Measurements from ENCODE around the gene MACROH2A2.

The MACROH2A2 gene

DNA sequence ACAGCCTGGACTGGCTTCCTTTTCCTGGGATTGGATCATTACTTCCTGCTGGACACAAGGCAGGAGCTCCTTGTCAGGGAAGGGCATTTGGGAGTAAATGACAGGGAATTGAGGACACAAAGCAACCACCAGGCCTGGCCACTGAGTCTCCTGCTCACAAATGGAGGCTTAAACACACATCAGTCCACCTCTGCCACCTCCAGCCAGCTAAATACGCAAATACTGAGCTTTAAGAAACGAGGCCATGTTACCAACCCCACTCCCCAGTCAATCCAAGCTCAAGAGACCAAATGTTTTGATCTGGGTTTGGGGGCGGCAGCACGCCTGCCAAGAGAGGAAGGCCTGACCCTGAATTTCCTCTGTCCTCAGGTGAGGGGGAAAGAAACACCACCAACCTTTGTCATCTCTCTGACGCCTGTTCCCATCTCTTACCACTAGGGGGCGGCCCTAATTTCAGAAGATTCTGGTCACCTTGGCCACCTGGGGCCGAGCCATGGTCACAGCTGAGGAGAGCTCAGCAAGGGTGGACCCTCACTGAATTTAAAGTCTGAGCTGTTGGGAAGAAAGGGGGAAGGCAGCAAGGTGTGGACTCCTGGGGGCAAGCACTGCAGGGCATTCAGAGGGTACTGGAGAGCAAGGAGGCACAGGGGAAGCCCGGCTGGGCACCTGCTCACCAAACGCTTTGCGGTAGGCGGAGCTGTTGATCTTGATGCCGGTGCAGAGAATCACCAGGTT lies 63.5 kb downstream of the MACROH2A2 start:
- no peaks in the 10 kb centered on the region for H3K9me3 ChIP-seq
- no peak overlapping the region for H3K27ac ChIP-seq
- TF ChIP-seq, protein P1, sequence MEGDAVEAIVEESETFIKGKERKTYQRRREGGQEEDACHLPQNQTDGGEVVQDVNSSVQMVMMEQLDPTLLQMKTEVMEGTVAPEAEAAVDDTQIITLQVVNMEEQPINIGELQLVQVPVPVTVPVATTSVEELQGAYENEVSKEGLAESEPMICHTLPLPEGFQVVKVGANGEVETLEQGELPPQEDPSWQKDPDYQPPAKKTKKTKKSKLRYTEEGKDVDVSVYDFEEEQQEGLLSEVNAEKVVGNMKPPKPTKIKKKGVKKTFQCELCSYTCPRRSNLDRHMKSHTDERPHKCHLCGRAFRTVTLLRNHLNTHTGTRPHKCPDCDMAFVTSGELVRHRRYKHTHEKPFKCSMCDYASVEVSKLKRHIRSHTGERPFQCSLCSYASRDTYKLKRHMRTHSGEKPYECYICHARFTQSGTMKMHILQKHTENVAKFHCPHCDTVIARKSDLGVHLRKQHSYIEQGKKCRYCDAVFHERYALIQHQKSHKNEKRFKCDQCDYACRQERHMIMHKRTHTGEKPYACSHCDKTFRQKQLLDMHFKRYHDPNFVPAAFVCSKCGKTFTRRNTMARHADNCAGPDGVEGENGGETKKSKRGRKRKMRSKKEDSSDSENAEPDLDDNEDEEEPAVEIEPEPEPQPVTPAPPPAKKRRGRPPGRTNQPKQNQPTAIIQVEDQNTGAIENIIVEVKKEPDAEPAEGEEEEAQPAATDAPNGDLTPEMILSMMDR (IDR thresholded peaks at IDR 0.05) = peak; percentile 81
- H3K36me3 ChIP-seq = no peaks in the 10 kb centered on the region
- no peaks in the 10 kb centered on the region for H3K4me1 ChIP-seq (ENCODE audit: control insufficient read depth in 1 of 2, insufficient read depth in 1 of 2, low read depth in 1 of 2, low read length in 1 of 2)
- H3K27me3 ChIP-seq = no peaks in the 10 kb centered on the region
- H3K4me3 ChIP-seq (ENCODE audit: low read depth in 1 of 2, low read length in 1 of 2) = no peak overlapping the region

GRCh38 chr10:70117646-70118045 lies 65.0 kb downstream of the MACROH2A2 start:
- Histone ChIP-seq H3K4me1 (ENCODE audit: control insufficient read depth in 1 of 2, insufficient read depth in 1 of 2, low read depth in 1 of 2, low read length in 1 of 2) (no peaks in the 10 kb centered on the region), H3K36me3 (no peaks in the 10 kb centered on the region), H3K27me3 (no peaks in the 10 kb centered on the region), H3K9me3 (no peaks in the 10 kb centered on the region), H3K27ac (no peak overlapping the region), H3K4me3 (ENCODE audit: low read depth in 1 of 2, low read length in 1 of 2) (no peak overlapping the region)
- TF ChIP-seq, protein P1 (IDR thresholded peaks at IDR 0.05) = no peak

- H3K9me3 ChIP-seq = no peaks in the 10 kb centered on the region
- no peaks in the 10 kb centered on the region for H3K36me3 ChIP-seq
- TF ChIP-seq, protein P1 (IDR thresholded peaks at IDR 0.05) = no peak
- no peak overlapping the region for H3K4me3 ChIP-seq (ENCODE audit: low read depth in 1 of 2, low read length in 1 of 2)
- no peaks in the 10 kb centered on the region for H3K4me1 ChIP-seq (ENCODE audit: control insufficient read depth in 1 of 2, insufficient read depth in 1 of 2, low read depth in 1 of 2, low read length in 1 of 2)
- no peak overlapping the region for H3K27ac ChIP-seq
- no peaks in the 10 kb centered on the region for H3K27me3 ChIP-seq
Measured at GRCh38 chr10:70118196-70118595, 65.5 kb downstream of the MACROH2A2 start.

DNA sequence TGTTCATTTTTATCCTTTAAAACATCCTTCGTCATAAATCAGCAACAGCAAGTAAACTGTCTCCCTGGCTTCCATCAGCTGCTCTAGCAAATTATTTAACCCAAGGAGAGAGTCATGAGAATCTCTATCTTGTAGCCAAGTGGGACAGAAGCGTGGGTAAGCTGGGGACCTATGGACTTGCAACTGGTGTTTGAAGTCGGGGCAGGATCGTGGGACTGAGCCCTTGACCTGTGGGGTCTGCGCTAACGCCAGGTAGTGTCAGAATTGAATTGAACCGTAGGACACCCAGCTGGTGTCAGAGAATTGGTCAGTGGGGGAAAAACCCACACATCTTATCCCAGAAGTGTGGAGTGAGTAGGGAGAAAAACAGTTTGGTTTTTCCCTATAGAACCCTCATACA lies 66.6 kb downstream of the MACROH2A2 start:
- TF ChIP-seq, protein P1 (IDR thresholded peaks at IDR 0.05) = no peak
- no peaks in the 10 kb centered on the region for H3K4me1 ChIP-seq (ENCODE audit: control insufficient read depth in 1 of 2, insufficient read depth in 1 of 2, low read depth in 1 of 2, low read length in 1 of 2)
- H3K4me3 ChIP-seq (ENCODE audit: low read depth in 1 of 2, low read length in 1 of 2) = no peak overlapping the region
- H3K27ac ChIP-seq = no peak overlapping the region
- H3K27me3 ChIP-seq = no peaks in the 10 kb centered on the region
- no peaks in the 10 kb centered on the region for H3K36me3 ChIP-seq
- H3K9me3 ChIP-seq = no peaks in the 10 kb centered on the region

DNA sequence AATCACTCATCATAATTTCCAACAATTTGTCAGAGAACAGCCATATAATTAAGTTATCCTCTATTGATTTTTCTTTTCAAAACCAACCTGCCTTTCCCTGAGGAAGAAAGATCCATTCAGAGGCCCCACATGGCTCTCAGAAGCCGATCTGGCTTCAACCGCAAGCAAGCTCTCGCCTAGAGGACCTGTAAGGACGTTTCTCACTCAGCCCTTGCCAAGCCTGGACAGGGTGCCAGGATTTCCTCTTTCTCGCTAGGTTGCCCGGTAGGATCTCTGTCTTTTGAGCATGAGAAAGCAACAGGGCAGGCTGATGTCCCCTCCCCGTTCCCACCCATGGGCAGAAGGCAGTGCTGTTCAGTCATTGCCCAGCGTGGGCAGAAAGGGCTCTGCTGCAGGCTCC lies 67.0 kb downstream of the MACROH2A2 start:
- H3K27me3 ChIP-seq = no peaks in the 10 kb centered on the region
- H3K36me3 ChIP-seq = no peaks in the 10 kb centered on the region
- no peak overlapping the region for H3K4me3 ChIP-seq (ENCODE audit: low read depth in 1 of 2, low read length in 1 of 2)
- TF ChIP-seq, protein P1 (IDR thresholded peaks at IDR 0.05) = no peak
- no peaks in the 10 kb centered on the region for H3K9me3 ChIP-seq
- H3K27ac ChIP-seq = no peak overlapping the region
- H3K4me1 ChIP-seq (ENCODE audit: control insufficient read depth in 1 of 2, insufficient read depth in 1 of 2, low read depth in 1 of 2, low read length in 1 of 2) = no peaks in the 10 kb centered on the region

Data from neutrophil (primary cell).